ENCODE measurements around the gene MBD3L1. TPM values are rescaled to one million over a fixed set of nuclear protein-coding genes. Genes with fewer than 3 reads are reported as not detected.

MBD3L1 gene
- total RNA-seq, 1 experiment from 2014 or later: not detected

- H3K9me3 ChIP-seq (ENCODE audit: insufficient read depth, low read depth): no peaks in the 10 kb centered on the region; the same call in 1 of the 2 replicates
- BruUV-seq (replicated peaks): no TSS peak
- no peak for DNase-seq
These were observed 55.2 kb downstream of the MBD3L1 start for GRCh38 chr19:8887364-8887763.

DNA sequence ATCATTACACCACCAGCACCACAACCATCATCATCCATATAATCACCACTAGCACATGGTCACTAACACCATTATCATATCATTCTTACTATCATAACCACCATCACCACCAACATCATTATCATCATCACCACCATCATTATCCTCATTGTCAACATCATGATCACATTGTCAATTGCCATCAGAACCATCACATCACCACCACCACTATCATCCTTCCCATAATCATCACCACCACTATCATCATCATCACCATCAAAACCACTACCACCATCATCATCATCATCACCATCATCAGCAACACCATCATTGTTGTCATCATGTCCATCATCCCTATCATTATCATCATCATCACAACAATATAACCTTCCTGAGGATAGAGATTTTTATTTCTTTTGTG is 58.1 kb downstream of the MBD3L1 start:
- Histone ChIP-seq H2AFZ (no peak overlapping the region), H4K20me1 (ENCODE audit: insufficient read depth) (no peaks in the 10 kb centered on the region), H3K4me3 (no peak overlapping the region), H3K36me3 (ENCODE audit: low read depth) (0 out of 2 replicates have a peak, but pooled peaks cover 14% of the 10 kb centered on the region), H3K79me2 (ENCODE audit: low read depth) (no peaks in the 10 kb centered on the region), H3K27me3 (ENCODE audit: insufficient read depth, low read depth) (no peaks in the 10 kb centered on the region), H3K9me2 (ENCODE audit: insufficient read depth) (no peaks in the 10 kb centered on the region), H3K4me1 (replicated peaks; ENCODE audit: insufficient read depth) (no peaks in the 10 kb centered on the region), H3K9me3 (ENCODE audit: insufficient read depth, low read depth) (no peaks in the 10 kb centered on the region), H3K4me2 (no peak overlapping the region), H3K27ac (no peak overlapping the region), H3F3A (ENCODE audit: insufficient read depth, low read depth) (no peaks in the 10 kb centered on the region)
- intact Hi-C loops (cut with micrococcal nuclease; ENCODE audit: unreplicated experiment): no loop called here
- no peak for DNase-seq
- TF ChIP-seq CTCF (conservative IDR thresholded peaks at IDR 0.05) (no peak), EZH2 (IDR thresholded peaks at IDR 0.05; ENCODE audit: low read depth) (no peak)
- ChIA-PET POLR2A (ENCODE audit: unreplicated experiment) (no interaction called here), CTCF (no interaction called here)
- no TSS peak for BruUV-seq (replicated peaks)

More at GRCh38 chr19:8887364-8887763, 55.2 kb downstream of the MBD3L1 start:
- H3K4me1 ChIP-seq (replicated peaks; ENCODE audit: insufficient read depth): no peaks in the 10 kb centered on the region
- no peaks in the 10 kb centered on the region for H3K27me3 ChIP-seq (ENCODE audit: insufficient read depth, low read depth)
- intact Hi-C loops (cut with micrococcal nuclease; ENCODE audit: unreplicated experiment): no loop called here
- no peak overlapping the region for H3K4me3 ChIP-seq
- no peak overlapping the region for H2AFZ ChIP-seq
- H3K27ac ChIP-seq: no peak overlapping the region
- H3F3A ChIP-seq (ENCODE audit: insufficient read depth, low read depth): no peaks in the 10 kb centered on the region
- H3K4me2 ChIP-seq: no peak overlapping the region
- H3K36me3 ChIP-seq (ENCODE audit: low read depth): 0 out of 2 replicates have a peak, but pooled peaks cover 14% of the 10 kb centered on the region
- CTCF ChIA-PET: no interaction called here
- no peaks in the 10 kb centered on the region for H4K20me1 ChIP-seq (ENCODE audit: insufficient read depth)
- TF ChIP-seq CTCF (conservative IDR thresholded peaks at IDR 0.05): no peak
- TF ChIP-seq EZH2 (IDR thresholded peaks at IDR 0.05; ENCODE audit: low read depth): no peak
- no peaks in the 10 kb centered on the region for H3K9me2 ChIP-seq (ENCODE audit: insufficient read depth)
- POLR2A ChIA-PET (ENCODE audit: unreplicated experiment): no interaction called here
- no peaks in the 10 kb centered on the region for H3K79me2 ChIP-seq (ENCODE audit: low read depth)

Other genes starting within 250 kb of the MBD3L1 start
- gene ADAMTS10, start 221.7 kb upstream of the MBD3L1 start, total RNA-seq (2021): 0.60 TPM in 1 of 2 replicates, not detected in the other
- gene NFILZ, start 201.7 kb upstream of the MBD3L1 start, total RNA-seq (2021): not detected in 2 replicates
- not detected in 2 replicates for gene ACTL9, start 133.6 kb upstream of the MBD3L1 start, total RNA-seq (2021)
- not detected in 2 replicates for gene OR2Z1, start 110.7 kb upstream of the MBD3L1 start, total RNA-seq (2021)
- gene ZNF558, start 73 bp upstream of the MBD3L1 start, total RNA-seq (2021): 28.7 and 29.7 TPM in 2 replicates
- gene MUC16, start 178.0 kb downstream of the MBD3L1 start, total RNA-seq (2021): 75.0 and 85.0 TPM in 2 replicates

Measured in PC-9 (cell line).